Measurements from ENCODE around the gene TTC16.

Gene TTC16

GRCh38 chr9:127698985-127699670 is 16.8 kb upstream of the TTC16 start:
- DNase-seq (ENCODE audit: low spot score): peak; percentile 98

- no peak for DNase-seq (ENCODE audit: low spot score)
Measured at GRCh38 chr9:127700140-127700539, 15.7 kb upstream of the TTC16 start.

GRCh38 chr9:127700594-127701255 is 15.2 kb upstream of the TTC16 start:
- DNase-seq (ENCODE audit: low spot score): no peak

- DNase-seq (ENCODE audit: low spot score): no peak
Measured at GRCh38 chr9:127703289-127703946, 12.5 kb upstream of the TTC16 start.

GRCh38 chr9:127705577-127706379 is 10.1 kb upstream of the TTC16 start:
- DNase-seq (ENCODE audit: low spot score): no peak

GRCh38 chr9:127706836-127707241 is 9.0 kb upstream of the TTC16 start, which contains the start of gene CFAP157:
CFAP157 (plus strand) TSS chr9:127706988; CDS start chr9:127707032, 44 bp downstream.
- peak; percentile 39 for DNase-seq (ENCODE audit: low spot score)

GRCh38 chr9:127707766-127708165 is 8.1 kb upstream of the TTC16 start:
- DNase-seq (ENCODE audit: low spot score): no peak

- DNase-seq (ENCODE audit: low spot score): no peak
Measured at GRCh38 chr9:127708952-127709587, 6.8 kb upstream of the TTC16 start.

GRCh38 chr9:127710204-127710783 is 5.6 kb upstream of the TTC16 start:
- DNase-seq (ENCODE audit: low spot score): no peak

GRCh38 chr9:127711226-127711701 is 4.6 kb upstream of the TTC16 start:
- DNase-seq (ENCODE audit: low spot score): no peak

- DNase-seq (ENCODE audit: low spot score): no peak
Measured at GRCh38 chr9:127711831-127712274, 4.0 kb upstream of the TTC16 start.

GRCh38 chr9:127712371-127712770 is 3.5 kb upstream of the TTC16 start:
- no peak for DNase-seq (ENCODE audit: low spot score)

GRCh38 chr9:127712867-127713266 is 3.0 kb upstream of the TTC16 start:
- no peak for DNase-seq (ENCODE audit: low spot score)

- peak; percentile 25 for DNase-seq (ENCODE audit: low spot score)
Measured at GRCh38 chr9:127714020-127714750, 1.7 kb upstream of the TTC16 start.

- peak; percentile 64 for DNase-seq (ENCODE audit: low spot score)
Measured at GRCh38 chr9:127714951-127715469, 869 bp upstream of the TTC16 start.

- DNase-seq (ENCODE audit: low spot score): no peak
Measured at GRCh38 chr9:127716412-127716811, 533 bp downstream of the TTC16 start.

GRCh38 chr9:127717766-127718165 is 1.9 kb downstream of the TTC16 start:
- DNase-seq (ENCODE audit: low spot score): no peak

GRCh38 chr9:127720031-127720864 is 4.4 kb downstream of the TTC16 start:
- no peak for DNase-seq (ENCODE audit: low spot score)

- no peak for DNase-seq (ENCODE audit: low spot score)
Measured at GRCh38 chr9:127720865-127721227, 5.0 kb downstream of the TTC16 start.

All from AG20443 (cell line).